Measurements from ENCODE around the gene SLCO4A1. TPM values are rescaled to one million over a fixed set of nuclear protein-coding genes. Genes with fewer than 3 reads are reported as not detected.

The SLCO4A1 gene
- total RNA-seq, 4 donors from 2014 or later, result 26.1 to 67.4 (median 55.6) TPM

DNA sequence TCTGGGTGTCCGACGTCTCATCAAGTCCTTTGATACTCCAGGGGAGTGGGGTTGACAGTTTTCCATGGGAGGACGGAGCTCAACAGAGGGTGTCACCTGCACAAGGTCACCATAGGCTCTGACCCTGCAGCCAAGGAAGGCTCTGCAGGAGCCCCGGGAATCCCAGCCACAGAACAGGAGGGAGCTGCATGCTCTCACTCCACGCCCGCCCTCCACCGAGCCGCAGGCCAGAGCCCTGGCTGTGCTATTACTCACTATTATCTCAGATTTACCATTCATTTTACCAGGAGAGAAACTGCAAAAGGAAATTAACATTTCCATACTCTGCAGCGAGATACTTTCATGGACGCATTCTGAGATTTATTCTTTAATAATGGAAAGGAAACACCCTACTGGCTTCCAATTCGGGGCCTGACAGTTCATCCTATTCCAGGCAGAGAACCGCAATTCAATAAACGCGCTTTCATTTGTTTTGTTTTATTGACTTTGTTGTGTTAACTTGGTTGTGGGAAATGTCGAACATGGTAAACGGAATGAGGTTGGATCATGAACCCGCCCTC, 48.0 kb downstream of the SLCO4A1 start:
- DNase-seq (ENCODE audit: low spot score) (no peak), ATAC-seq (ENCODE audit: low FRiP score) (no peak)
- TF ChIP-seq, protein P1, sequence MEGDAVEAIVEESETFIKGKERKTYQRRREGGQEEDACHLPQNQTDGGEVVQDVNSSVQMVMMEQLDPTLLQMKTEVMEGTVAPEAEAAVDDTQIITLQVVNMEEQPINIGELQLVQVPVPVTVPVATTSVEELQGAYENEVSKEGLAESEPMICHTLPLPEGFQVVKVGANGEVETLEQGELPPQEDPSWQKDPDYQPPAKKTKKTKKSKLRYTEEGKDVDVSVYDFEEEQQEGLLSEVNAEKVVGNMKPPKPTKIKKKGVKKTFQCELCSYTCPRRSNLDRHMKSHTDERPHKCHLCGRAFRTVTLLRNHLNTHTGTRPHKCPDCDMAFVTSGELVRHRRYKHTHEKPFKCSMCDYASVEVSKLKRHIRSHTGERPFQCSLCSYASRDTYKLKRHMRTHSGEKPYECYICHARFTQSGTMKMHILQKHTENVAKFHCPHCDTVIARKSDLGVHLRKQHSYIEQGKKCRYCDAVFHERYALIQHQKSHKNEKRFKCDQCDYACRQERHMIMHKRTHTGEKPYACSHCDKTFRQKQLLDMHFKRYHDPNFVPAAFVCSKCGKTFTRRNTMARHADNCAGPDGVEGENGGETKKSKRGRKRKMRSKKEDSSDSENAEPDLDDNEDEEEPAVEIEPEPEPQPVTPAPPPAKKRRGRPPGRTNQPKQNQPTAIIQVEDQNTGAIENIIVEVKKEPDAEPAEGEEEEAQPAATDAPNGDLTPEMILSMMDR (IDR thresholded peaks at IDR 0.05), result no peak

DNA sequence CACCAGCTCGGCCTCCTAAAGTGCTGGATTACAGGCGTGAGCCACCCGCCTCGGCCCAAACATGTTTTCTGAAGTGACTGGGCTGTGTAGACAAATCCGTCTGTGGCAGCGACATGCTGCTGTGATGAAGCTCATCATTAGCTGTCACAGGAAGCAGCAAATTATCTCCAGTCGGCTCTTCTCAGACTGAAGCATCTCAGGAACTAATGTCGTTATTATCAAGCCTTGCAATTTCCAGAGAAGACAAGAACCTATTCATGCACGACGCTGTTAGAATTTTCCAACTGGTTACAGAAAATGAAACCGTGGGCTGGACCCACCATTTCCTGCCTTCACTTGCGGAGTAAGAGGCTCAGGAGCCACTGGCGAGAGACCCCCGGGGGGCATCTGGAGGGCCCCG, 49.2 kb downstream of the SLCO4A1 start:
- TF ChIP-seq, protein P1 (IDR thresholded peaks at IDR 0.05), result no peak
- ATAC-seq (ENCODE audit: low FRiP score) (no peak), DNase-seq (ENCODE audit: low spot score) (no peak)

DNA sequence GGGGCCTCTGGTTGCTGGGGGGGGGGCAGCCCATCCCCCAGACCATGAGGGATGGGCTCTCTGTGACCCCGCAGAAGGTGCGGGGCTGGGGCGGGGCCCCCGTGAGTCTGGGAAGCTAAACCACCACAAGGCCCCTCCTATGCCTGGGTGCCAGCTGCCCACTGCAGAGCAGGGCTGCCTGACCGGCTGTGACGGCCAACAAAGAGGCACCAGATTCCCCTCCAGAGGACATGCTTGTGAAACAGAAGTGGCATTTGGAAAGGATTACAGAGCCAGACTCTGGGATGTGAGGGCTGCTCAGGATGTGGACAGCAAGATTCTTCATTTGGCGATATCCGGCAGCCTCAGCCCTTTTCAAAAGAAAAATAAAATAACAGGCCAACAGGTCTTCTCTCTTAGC, 49.9 kb downstream of the SLCO4A1 start:
- TF ChIP-seq, protein P1 (IDR thresholded peaks at IDR 0.05), result no peak
- DNase-seq (ENCODE audit: low spot score), result no peak
- ATAC-seq (ENCODE audit: low FRiP score), result no peak

DNA sequence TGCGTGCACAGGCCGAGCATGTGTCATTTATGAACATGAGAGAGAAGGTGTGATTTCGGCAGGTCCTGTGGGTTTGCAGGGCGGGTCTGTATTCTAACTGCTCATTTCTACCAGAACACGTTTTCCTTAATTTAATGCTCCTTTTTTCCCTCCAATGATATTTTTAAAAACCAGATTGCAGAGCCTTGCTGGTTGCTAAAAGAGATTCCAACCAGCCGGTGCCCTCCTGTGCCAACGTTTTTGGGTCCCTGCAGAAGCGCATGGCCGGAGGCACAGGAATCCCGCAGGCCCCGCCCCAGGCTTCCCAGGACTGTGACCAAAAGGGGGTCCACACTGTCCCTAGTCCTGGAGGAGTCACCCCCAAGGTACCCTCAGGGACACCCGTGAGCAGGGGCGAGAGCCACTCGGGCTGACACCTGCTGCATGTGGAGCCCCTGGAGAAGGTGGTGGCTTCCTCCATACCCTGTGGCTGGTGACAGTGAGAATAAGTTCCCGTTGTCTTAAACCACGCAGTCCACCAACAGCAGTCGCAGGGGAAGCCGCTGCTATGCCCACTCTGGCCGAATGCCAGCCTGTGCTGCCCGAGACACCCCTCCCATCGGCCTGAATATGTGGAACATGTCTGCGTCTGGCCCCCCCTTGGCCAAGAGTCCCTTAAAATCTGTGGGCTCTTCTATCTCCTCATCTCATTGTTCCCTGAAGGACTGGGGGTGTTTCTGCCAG, 50.7 kb downstream of the SLCO4A1 start:
- DNase-seq (ENCODE audit: low spot score) (no peak), ATAC-seq (ENCODE audit: low FRiP score) (no peak)
- TF ChIP-seq, protein P1 (IDR thresholded peaks at IDR 0.05), result no peak

DNA sequence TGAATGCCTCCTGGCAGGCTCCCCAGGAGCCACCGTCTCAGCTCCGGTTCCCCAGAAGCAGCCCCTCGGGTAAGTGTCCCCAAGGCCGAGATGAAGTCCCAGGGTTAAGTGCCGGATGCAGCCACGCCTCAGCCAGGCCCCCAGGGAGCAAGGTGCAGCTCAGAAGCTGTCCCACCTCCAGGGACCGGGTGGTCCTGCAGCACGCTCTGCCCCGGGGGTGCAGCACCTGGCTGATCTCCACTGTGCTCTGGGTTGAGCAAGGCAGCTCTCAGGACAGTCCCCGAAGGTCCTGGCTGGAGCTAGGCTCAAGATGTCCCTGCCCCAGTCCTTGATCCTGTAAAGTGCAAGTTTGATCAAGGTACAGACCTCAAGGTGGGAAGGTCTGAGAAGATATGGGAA, 51.2 kb downstream of the SLCO4A1 start:
- ATAC-seq (ENCODE audit: low FRiP score) (no peak), DNase-seq (ENCODE audit: low spot score) (no peak)
- TF ChIP-seq, protein P1 (IDR thresholded peaks at IDR 0.05), result no peak

DNA sequence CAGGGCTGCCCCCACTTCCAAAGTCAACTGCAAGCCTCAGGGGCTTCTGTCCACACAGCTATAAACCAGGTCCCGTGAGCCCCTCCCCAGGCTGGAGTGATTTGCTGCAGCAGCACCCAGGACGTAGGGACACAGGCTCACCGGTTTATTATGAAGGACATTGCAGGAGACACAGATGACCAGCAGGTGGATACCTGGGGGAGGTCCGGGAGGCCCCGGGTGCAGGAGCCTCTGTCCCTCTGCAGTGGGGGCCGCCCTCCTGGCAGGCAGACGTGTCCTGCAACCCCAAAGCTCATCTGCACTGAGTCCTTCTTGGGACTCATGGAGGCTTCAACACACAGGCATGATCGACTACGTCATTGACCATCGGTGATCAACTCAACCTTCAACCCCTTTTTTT, 51.8 kb downstream of the SLCO4A1 start:
- ATAC-seq (ENCODE audit: low FRiP score), result no peak
- no peak for DNase-seq (ENCODE audit: low spot score)
- TF ChIP-seq, protein P1 (IDR thresholded peaks at IDR 0.05), result no peak

DNA sequence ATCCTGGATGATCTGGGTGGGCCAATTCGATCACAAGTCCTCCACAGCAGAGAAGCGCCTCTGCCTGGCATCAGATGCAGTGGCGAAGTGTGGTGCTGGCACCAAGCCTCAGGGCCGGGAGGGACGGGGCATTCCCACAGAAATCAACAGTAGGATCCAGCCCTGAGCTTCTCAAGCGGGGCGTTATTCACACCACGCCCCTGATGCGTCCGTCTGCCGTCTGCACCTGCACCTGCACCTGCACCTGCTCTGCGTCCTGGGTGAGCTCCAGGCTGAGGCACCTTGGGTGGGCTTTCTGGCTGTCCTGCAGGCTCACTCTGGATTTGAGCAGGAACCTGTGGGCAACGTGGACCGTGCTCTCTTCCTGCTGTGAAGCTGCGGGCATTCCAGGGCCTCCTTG, 52.6 kb downstream of the SLCO4A1 start:
- TF ChIP-seq, protein P1 (IDR thresholded peaks at IDR 0.05), result no peak
- DNase-seq (ENCODE audit: low spot score), result no peak
- no peak for ATAC-seq (ENCODE audit: low FRiP score)

Measured in omental fat pad (tissue), 4 donors.